Ovary (tissue), 3 donors: Measurements from ENCODE around the gene PGLYRP1.

Experiments
- CTCF ChIP-seq, 3 donors: fragments of 450-650 bp in 2 of 3; fragments of 200-600 bp in 1 of 3; IDR thresholded peaks; one replicate each; pipeline versions ENCODE4 v1.5.1 to v1.8.0; 2016 to 2022; ENCODE audit warnings: antibody characterized with exemption in 3 of 3, mild to moderate bottlenecking in 1 of 3
- POLR2A ChIP-seq: fragments of 450-650 bp; IDR thresholded peaks from one replicate; pipeline ENCODE4 v1.6.1; 2017; ENCODE audit warnings: antibody characterized with exemption, mild to moderate bottlenecking, moderate library complexity
- donor health status: DM: no; HTN: no; CAD: no.

- no peak for TF ChIP-seq CTCF (IDR thresholded peaks at IDR 0.05)
- TF ChIP-seq POLR2A: no peak
Observed at GRCh38 chr19:46069806-46070341, 47.0 kb upstream of the PGLYRP1 start.
